Neuronal stem cell (in vitro differentiated cells): ENCODE measurements around the gene UPF1.
"Not testable (repeated sequence)": the region's sequence is repeated elsewhere in the genome, so short reads cannot be mapped to it uniquely, and the experiment has no call there.

Experiments
- DNase-seq: peaks from one replicate; pipeline ENCODE4 v3.0.0-alpha.2; 2013; ENCODE audit warnings: low spot score
- H2AFZ ChIP-seq: one replicate; pipeline ENCODE4 v1.6.1; 2013; ENCODE audit warnings: mild to moderate bottlenecking, low read length, inconsistent platforms
- H2AK5ac ChIP-seq: 2 replicates; pipeline ENCODE4 v1.6.1; 2013; ENCODE audit warnings: low read depth, mild to moderate bottlenecking, inconsistent platforms, low read length, moderate library complexity, mixed read lengths
- H2BK120ac ChIP-seq: 2 replicates; pipeline ENCODE4 v1.6.1; 2013; ENCODE audit warnings: low read depth, mild to moderate bottlenecking, inconsistent platforms, low read length, moderate library complexity, mixed read lengths
- H2BK12ac ChIP-seq: one replicate; pipeline ENCODE4 v1.6.1; 2013; ENCODE audit warnings: low read length, inconsistent platforms
- H2BK15ac ChIP-seq: 2 replicates; pipeline ENCODE4 v1.6.1; 2013; ENCODE audit warnings: mild to moderate bottlenecking, low read length, inconsistent platforms, mixed read lengths
- H2BK5ac ChIP-seq: one replicate; pipeline ENCODE4 v1.6.1; 2013; ENCODE audit warnings: inconsistent platforms, mild to moderate bottlenecking, low read length, moderate library complexity
- H3K14ac ChIP-seq: one replicate; pipeline ENCODE4 v1.6.1; 2013; ENCODE audit warnings: low read length, inconsistent platforms
- H3K18ac ChIP-seq: 2 replicates; pipeline ENCODE4 v1.6.1; 2013; ENCODE audit warnings: low read length, inconsistent platforms
- H3K23ac ChIP-seq: 2 replicates; pipeline ENCODE4 v1.6.1; 2013; ENCODE audit warnings: low read depth, mild to moderate bottlenecking, mixed read lengths, low read length, inconsistent platforms; ENCODE audit not compliant: poor library complexity
- H3K27ac ChIP-seq: replicated peaks from 3 replicates; pipeline ENCODE4 v1.5.1; 2013; ENCODE audit warnings: low read length, inconsistent platforms
- H3K27me3 ChIP-seq, 3 experiments: 2 replicates each; pipeline ENCODE4 v1.6.1; 2013; ENCODE audit warnings: low read length in 3 of 3, mild to moderate bottlenecking in 2 of 3, inconsistent platforms in 1 of 3, low read depth in 1 of 3, mixed read lengths in 1 of 3, moderate library complexity in 1 of 3; ENCODE audit not compliant: control insufficient read depth in 3 of 3, insufficient read depth in 3 of 3
- H3K36me3 ChIP-seq, 2 donors: replicated peaks in 1 of 2; 2 replicates each; pipeline ENCODE4 v1.6.1; 2013; ENCODE audit warnings: low read length in 2 of 2; ENCODE audit not compliant: control insufficient read depth in 2 of 2, insufficient read depth in 2 of 2
- H3K4ac ChIP-seq: 2 replicates; pipeline ENCODE4 v1.6.1; 2013; ENCODE audit warnings: inconsistent platforms, mild to moderate bottlenecking, low read length, moderate library complexity
- H3K4me1 ChIP-seq, 2 donors: 1 replicate in 1 of 2; 2 replicates in 1 of 2; pipeline ENCODE4 v1.6.1; 2013; ENCODE audit warnings: low read length in 2 of 2, low read depth in 1 of 2; ENCODE audit not compliant: control insufficient read depth in 2 of 2, insufficient read depth in 1 of 2
- H3K4me2 ChIP-seq: one replicate; pipeline ENCODE4 v1.6.1; 2013; ENCODE audit warnings: mild to moderate bottlenecking, low read length, inconsistent platforms; ENCODE audit not compliant: insufficient read depth, poor library complexity, severe bottlenecking
- H3K4me3 ChIP-seq, 2 donors: 2 replicates each; pipeline ENCODE4 v1.5.1; 2013; ENCODE audit warnings: low read length in 2 of 2, mild to moderate bottlenecking in 2 of 2, inconsistent platforms in 1 of 2, moderate library complexity in 1 of 2
- H3K79me1 ChIP-seq: one replicate; pipeline ENCODE4 v1.6.1; 2013; ENCODE audit warnings: low read depth, mild to moderate bottlenecking, inconsistent platforms, low read length, moderate library complexity
- H3K9ac ChIP-seq: one replicate; pipeline ENCODE4 v1.6.1; 2013; ENCODE audit warnings: mild to moderate bottlenecking, low read depth, low read length, inconsistent platforms; ENCODE audit not compliant: poor library complexity
- H3K9me3 ChIP-seq, 2 donors: replicated peaks in 1 of 2; 2 replicates each; pipeline versions ENCODE3 to v1.6.1; 2013; ENCODE audit warnings: low read length in 2 of 2, mild to moderate bottlenecking in 2 of 2, inconsistent platforms in 1 of 2, low read depth in 1 of 2, mixed read lengths in 1 of 2, moderate library complexity in 1 of 2; ENCODE audit not compliant: control insufficient read depth in 2 of 2, insufficient read depth in 1 of 2
- H4K8ac ChIP-seq: one replicate; pipeline ENCODE4 v1.6.1; 2013; ENCODE audit warnings: low read depth, mild to moderate bottlenecking, inconsistent platforms, low read length, moderate library complexity
- H4K91ac ChIP-seq: one replicate; pipeline ENCODE4 v1.6.1; 2013; ENCODE audit warnings: low read length, low read depth, mild to moderate bottlenecking, inconsistent platforms; ENCODE audit not compliant: poor library complexity
- WGBS, 2 donors: extraction: QIAGEN DNeasy Blood & Tissue Kit; methylation state at CpG; one replicate each; pipeline ENCODE4 v1.1.7; 2013; ENCODE audit warnings: missing lambda C conversion rate in 2 of 2, mixed read lengths in 1 of 2; ENCODE audit not compliant: insufficient read length in 2 of 2, insufficient replicate concordance in 1 of 2; ENCODE audit errors: extremely low coverage in 2 of 2; 5-methylcytosine and 5-hydroxymethylcytosine counted together

The UPF1 gene

DNA sequence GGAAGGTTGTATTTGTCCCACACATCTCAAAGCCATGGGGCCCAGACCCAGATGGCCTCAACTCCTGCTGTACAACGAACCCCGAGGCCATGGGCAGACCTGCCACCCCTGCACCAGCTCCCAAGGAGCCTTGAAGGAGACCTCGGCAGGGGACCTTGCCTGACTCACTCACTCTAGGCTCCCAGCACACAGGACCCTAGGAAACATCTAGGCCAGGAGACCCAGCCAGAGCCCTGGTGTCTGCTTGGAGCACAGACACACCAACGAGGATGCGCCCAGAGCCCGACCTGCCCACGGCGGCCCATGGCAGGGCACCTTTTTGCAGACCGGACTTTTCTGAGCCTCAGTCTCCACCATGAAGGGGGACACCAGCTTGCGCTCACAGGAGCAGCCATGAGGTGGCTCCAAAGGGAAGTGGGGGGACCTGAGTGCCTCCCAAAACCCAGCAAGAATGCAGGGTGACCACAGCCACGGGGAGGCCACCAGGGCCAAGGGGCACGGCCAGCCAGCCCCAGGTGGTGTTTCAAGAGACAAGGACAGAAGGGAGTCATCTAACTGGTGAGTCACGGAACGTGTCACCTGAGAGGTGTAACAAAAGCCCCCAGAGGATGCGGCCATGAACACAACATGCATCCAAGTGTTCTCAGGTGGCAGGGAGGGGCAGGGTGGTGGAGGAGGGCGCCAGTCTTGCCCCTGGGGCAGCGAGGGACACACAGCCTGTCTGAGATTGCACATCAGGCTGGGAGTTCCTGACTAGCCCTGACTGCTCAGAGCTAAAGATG lies 69.1 kb downstream of the UPF1 start:
- Histone ChIP-seq H3K4me2 (no peak overlapping the region), H3K4me1 (peaks cover 0 to 14% of the 10 kb centered on the region in 2 donors), H3K4me3 (peak overlapping the region in 1 of 2 donors; percentile 8), H3K14ac (no peak overlapping the region), H3K9ac (peak overlapping the region; percentile 9), H4K91ac (no peak overlapping the region), H2BK120ac (no peak overlapping the region), H3K18ac (no peak overlapping the region), H2BK5ac (peak overlapping the region; percentile 60), H2BK15ac (no peak overlapping the region), H3K27ac (no peak overlapping the region), H2AFZ (no peak overlapping the region), H4K8ac (no peak overlapping the region), H3K36me3 (peaks cover 18 to 59% of the 10 kb centered on the region in 2 donors), H3K79me1 (peaks cover 4% of the 10 kb centered on the region), H3K27me3 (peaks cover 0 to 6% (median 0%) of the 10 kb centered on the region in 3 experiments), H3K23ac (peak overlapping the region; percentile 80), H3K9me3 (peaks cover 0 to 8% of the 10 kb centered on the region in 2 donors), H2AK5ac (peak overlapping the region; percentile 56), H2BK12ac (peak overlapping the region; percentile 16), H3K4ac (peak overlapping the region; percentile 23)
- no peak for DNase-seq
- WGBS, 2 donors, result no CpG with 5 or more reads among the region's 17 CpGs

DNA sequence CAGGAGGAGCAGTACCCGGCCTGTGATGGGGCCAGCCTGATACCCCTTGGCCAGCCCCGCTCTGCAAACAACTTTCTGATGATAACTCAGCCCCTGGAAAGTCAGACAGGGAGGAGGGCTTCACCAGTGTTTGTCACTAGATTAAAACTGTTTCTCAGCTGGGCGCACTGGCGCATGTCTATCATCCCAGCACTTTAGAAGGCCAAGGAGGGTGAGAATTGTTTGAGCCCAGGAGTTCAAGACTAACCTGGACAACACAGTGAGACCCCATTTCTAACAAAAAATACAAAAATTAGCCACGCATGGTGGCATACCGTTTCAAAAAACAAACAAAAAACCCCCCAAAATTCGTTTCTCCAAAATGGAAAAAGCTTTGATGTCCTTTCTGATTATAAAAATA lies 69.7 kb downstream of the UPF1 start:
- no peak overlapping the region for H4K8ac ChIP-seq
- H2BK15ac ChIP-seq, result no peak overlapping the region

GRCh38 chr19:18902519-18902918 lies 70.8 kb downstream of the UPF1 start:
- not testable (repeated sequence) for H3K27ac ChIP-seq, H3K27me3 ChIP-seq, H3K23ac ChIP-seq, H2BK5ac ChIP-seq, DNase-seq, H3K18ac ChIP-seq, H3K4ac ChIP-seq, H3K9me3 ChIP-seq, H3K79me1 ChIP-seq, H3K4me2 ChIP-seq, H3K14ac ChIP-seq, H2AK5ac ChIP-seq, H4K91ac ChIP-seq, H4K8ac ChIP-seq, H2BK15ac ChIP-seq, H3K9ac ChIP-seq, H2BK120ac ChIP-seq, H2BK12ac ChIP-seq, H2AFZ ChIP-seq, H3K4me3 ChIP-seq
- WGBS, 2 donors, result no CpG with 5 or more reads among the region's 5 CpGs
- peaks cover 28 to 75% of the 10 kb centered on the region in 2 donors for H3K36me3 ChIP-seq
- peaks cover 0 to 11% of the 10 kb centered on the region in 2 donors for H3K4me1 ChIP-seq

More for the DNA sequence above, 69.7 kb downstream of the UPF1 start:
- no peak overlapping the region for H3K14ac ChIP-seq
- no peak overlapping the region for H3K4me2 ChIP-seq
- peaks cover 0 to 13% of the 10 kb centered on the region in 2 donors for H3K4me1 ChIP-seq
- no CpG with 5 or more reads among the region's 7 CpGs for WGBS, 2 donors
- peaks cover 0 to 4% (median 0%) of the 10 kb centered on the region in 3 experiments for H3K27me3 ChIP-seq
- H3K36me3 ChIP-seq, result peaks cover 21 to 65% of the 10 kb centered on the region in 2 donors
- no peak overlapping the region for H3K4ac ChIP-seq
- H3K9me3 ChIP-seq, result peaks cover 0 to 8% of the 10 kb centered on the region in 2 donors
- H3K79me1 ChIP-seq, result peaks cover 7% of the 10 kb centered on the region
- no peak overlapping the region for H2AFZ ChIP-seq
- no peak overlapping the region for H3K27ac ChIP-seq
- H2BK5ac ChIP-seq, result peak overlapping the region; percentile 60
- H2BK120ac ChIP-seq, result no peak overlapping the region
- peak overlapping the region; percentile 9 for H3K9ac ChIP-seq
- no peak overlapping the region for H2AK5ac ChIP-seq
- H3K23ac ChIP-seq, result peak overlapping the region; percentile 80
- H3K18ac ChIP-seq, result no peak overlapping the region
- no peak overlapping the region for H2BK12ac ChIP-seq
- H3K4me3 ChIP-seq, result no peak overlapping the region
- DNase-seq, result no peak
- no peak overlapping the region for H4K91ac ChIP-seq

- Histone ChIP-seq H2BK15ac (no peak overlapping the region), H2BK12ac (peak overlapping the region; percentile 22), H2AFZ (no peak overlapping the region), H3K23ac (peak overlapping the region; percentile 65), H3K36me3 (peaks cover 33 to 82% of the 10 kb centered on the region in 2 donors), H4K8ac (no peak overlapping the region), H3K27ac (no peak overlapping the region), H2AK5ac (no peak overlapping the region), H4K91ac (no peak overlapping the region), H3K79me1 (peaks cover 7% of the 10 kb centered on the region), H3K4me2 (no peak overlapping the region), H3K14ac (peak overlapping the region; percentile 38), H3K4me1 (peaks cover 0 to 6% of the 10 kb centered on the region in 2 donors), H3K9ac (peak overlapping the region; percentile 60), H2BK120ac (peak overlapping the region; percentile 18), H3K4ac (no peak overlapping the region), H2BK5ac (no peak overlapping the region), H3K9me3 (peaks cover 0 to 6% of the 10 kb centered on the region in 2 donors), H3K4me3 (no peak overlapping the region), H3K27me3 (no peaks in the 10 kb centered on the region), H3K18ac (no peak overlapping the region)
- no CpG with 5 or more reads among the region's 29 CpGs for WGBS, 2 donors
- DNase-seq, result no peak
Measured at GRCh38 chr19:18903156-18904037, 71.6 kb downstream of the UPF1 start.
